ENCODE measurements around the gene PECR. TPM values are rescaled to one million over a fixed set of nuclear protein-coding genes. Genes with fewer than 3 reads are reported as not detected.

PECR gene
- total and polyA plus RNA-seq, 2 of the 13 experiments (the other 11 are each of a cell fraction or from before 2014, with no cell fraction given): 151 to 153 TPM

- TF ChIP-seq ZNF18 (CRISPR knock-in tag; IDR thresholded peaks at IDR 0.05; ENCODE audit: insufficient replicate concordance) (no peak), ZNF543 (CRISPR knock-in tag; IDR thresholded peaks at IDR 0.05) (no peak), ZNF615 (CRISPR knock-in tag; IDR thresholded peaks at IDR 0.05; ENCODE audit: borderline replicate concordance) (no peak), ZNF362 (CRISPR knock-in tag; IDR thresholded peaks at IDR 0.05; ENCODE audit: borderline replicate concordance) (no peak), ZNF326 (CRISPR knock-in tag; IDR thresholded peaks at IDR 0.05; ENCODE audit: borderline replicate concordance) (no peak), ZNF704 (CRISPR knock-in tag; IDR thresholded peaks at IDR 0.05; ENCODE audit: borderline replicate concordance) (no peak), ZNF563 (CRISPR knock-in tag; IDR thresholded peaks at IDR 0.05) (no peak), ZNF800 (CRISPR knock-in tag; IDR thresholded peaks at IDR 0.05) (no peak), ZNF207 (IDR thresholded peaks at IDR 0.05; ENCODE audit: borderline replicate concordance) (no peak), ZNF567 (CRISPR knock-in tag; IDR thresholded peaks at IDR 0.05; ENCODE audit: borderline replicate concordance) (no peak), MBD4 (IDR thresholded peaks at IDR 0.05; ENCODE audit: borderline replicate concordance, low read length) (no peak), ZNF678 (CRISPR knock-in tag; IDR thresholded peaks at IDR 0.05) (no peak), PATZ1 (CRISPR knock-in tag; IDR thresholded peaks at IDR 0.05) (peak; percentile 49; the same call in 1 of the 2 replicates), BCLAF1 (IDR thresholded peaks at IDR 0.05) (no peak), ZNF205 (CRISPR knock-in tag; IDR thresholded peaks at IDR 0.05) (peak; percentile 55; the same call in 1 of the 2 replicates), GABPB1 (CRISPR knock-in tag; IDR thresholded peaks at IDR 0.05) (no peak), ZNF460 (CRISPR knock-in tag; IDR thresholded peaks at IDR 0.05; ENCODE audit: borderline replicate concordance) (no peak), PPARG (CRISPR knock-in tag; conservative IDR thresholded peaks at IDR 0.05) (peak; percentile 61; the same call in 1 of the 2 replicates)
Measured at GRCh38 chr2:216012133-216012829, 69.3 kb downstream of the PECR start (continued).
